ENCODE measurements around the gene SNU13.
"Not testable (repeated sequence)": the region's sequence is repeated elsewhere in the genome, so short reads cannot be mapped to it uniquely, and the experiment has no call there.

DNA sequence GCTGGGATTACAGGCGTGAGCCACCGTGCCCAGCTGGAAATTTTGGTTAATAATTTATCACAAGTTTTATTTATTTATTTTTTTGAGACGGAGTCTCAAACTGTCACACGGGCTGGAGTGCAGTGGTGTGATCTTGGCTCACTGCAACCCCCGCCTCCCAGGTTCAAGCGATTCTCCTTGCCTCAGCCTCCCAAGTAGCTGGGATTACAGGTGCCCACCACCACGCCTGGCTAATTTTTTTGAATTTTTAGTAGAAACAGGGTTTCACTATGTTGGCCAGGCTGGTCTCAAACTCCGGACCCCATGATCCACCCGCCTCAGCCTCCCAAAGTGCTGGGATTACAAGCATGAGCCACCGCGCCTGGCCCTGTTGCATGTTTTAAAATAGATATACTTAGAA lies 1.8 kb downstream of the SNU13 start:
- TF ChIP-seq YY1 (IDR thresholded peaks at IDR 0.05; ENCODE audit: insufficient read depth, insufficient read length); SUZ12 (IDR thresholded peaks at IDR 0.05; ENCODE audit: extremely low read depth, insufficient read depth, insufficient read length); ZNF274 (IDR thresholded peaks at IDR 0.05; ENCODE audit: low read depth, low read length): not testable (repeated sequence)
